ENCODE results near the gene TBCD.
A peak's percentile ranks its signal among the peaks of the same experiment; 100 is the strongest.
"Not testable (repeated sequence)": the region's sequence is repeated elsewhere in the genome, so short reads cannot be mapped to it uniquely, and the experiment has no call there.

TBCD gene

DNA sequence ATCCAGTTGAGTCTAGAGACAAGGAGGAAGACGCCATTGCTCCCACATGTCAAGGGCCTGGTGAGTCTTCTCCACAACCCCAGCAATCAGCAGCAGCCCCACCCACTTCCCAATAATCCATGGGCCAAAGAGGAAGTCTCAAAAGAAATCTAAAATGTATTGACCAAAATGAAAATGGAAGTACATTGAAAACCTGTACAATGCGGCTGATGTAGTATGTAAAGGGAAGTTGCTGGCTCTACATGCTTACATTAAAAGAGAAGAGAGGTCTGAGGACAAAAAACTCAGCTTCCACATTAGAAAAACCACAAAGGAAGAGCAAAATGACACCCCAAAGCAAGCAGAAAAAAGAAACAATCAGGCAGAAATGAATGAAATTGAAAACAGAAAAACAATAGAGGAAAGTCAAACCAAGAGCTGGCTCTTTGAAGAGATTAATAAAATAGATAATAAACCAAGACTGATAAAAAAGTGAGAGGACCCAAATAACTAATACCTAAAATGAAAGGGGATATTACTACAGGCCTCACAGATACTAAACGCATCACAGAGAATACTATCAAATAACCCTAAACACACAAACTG is 227.0 kb downstream of the TBCD start:
- DNase-seq = no peak

DNA sequence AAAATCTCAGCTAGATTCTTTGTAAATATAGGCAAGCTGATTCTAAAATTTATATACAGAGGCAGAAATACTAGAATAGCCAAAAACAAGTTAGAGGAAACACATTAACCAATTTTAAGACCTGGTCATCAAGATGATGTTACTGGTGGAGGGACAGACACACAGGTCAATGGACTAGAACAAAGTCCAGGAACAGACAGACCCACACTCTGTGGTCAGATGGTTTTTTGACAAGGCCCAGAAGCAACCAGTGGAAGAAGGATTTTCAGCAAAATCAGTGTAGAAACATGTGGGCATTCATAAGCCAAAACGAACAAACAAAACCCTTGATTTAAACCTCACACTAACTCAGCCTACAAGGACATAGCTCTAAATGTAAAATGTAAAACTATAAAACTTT is 227.9 kb downstream of the TBCD start:
- no peak for DNase-seq

DNA sequence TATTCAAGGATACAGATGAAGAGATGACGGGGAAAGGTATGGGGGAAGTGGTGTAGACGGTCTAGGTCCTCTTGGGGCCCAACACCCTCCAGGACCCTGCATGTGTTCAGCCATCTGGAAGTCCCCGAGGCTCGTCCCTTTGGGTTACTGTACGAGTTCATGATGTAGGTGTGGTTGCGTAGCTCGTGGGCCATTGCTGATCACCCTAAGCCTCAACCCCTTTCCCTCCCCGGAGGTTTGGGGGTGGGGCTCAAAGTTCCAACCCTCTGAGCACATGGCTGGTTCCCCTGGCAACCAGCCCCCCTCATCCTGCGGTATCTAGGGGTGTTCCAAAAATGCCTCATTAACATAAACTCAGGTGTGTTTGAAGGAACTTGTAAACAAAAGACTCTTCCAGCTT is 228.8 kb downstream of the TBCD start:
- DNase-seq = no peak

DNA sequence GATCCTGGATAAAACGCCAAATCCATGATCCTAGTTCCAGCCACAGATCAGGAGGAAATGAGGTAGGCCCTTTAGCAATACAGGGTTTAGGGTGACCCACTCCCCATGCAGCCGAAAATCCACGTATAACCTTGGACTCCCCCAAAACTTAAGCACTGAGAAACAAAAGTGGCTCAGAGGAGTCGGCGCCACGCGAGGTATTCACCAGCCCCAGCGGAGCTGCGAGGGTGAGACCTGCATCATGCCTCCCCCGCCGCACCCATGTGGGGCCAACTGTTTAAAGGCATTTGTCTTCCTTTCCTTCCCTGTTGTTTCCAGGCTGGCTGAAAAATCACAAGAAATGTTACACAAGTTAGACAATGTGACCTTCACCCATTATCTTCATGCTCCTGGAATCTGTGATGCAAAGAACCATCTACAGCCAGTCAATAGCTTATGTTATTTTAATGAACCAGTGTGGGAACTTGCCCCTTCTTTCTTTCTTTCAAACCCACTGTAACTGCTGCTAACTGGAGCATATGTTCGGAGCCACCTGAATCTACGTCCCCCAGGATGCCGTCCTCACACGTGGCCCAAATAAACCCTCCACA is 229.4 kb downstream of the TBCD start:
- DNase-seq = no peak

DNA sequence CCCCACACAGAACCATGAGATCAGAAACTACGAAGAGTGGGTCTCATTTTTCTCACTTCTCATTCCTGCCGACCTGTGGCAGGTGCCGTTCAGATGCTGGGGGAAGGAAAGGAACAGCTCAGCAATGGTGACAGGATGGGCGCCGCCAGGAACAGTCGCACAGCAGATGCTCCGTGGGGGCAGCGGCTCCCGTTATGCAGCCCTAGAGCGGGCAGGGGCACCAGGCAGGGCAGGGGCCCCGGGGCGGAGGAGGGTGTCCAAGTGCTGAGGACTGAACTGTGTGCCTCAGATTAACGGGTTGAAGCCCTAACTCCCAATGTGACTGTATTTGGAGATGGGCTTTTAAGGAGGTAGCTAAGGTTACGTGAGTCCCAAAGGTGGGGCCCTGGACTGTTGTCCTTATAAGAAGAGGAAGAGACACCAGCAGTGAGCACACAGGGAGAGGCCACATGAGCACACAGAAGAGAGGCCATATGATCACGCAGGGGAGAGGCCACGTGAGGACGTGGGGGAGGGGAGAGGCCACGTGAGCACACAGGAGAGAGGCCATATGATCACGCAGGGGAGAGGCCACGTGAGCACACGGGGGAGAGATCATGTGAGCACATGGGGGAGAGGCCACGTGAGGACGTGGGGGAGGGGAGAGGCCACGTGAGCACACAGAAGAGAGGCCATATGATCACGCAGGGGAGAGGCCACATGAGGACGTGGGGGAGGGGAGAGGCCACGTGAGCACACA is 231.8 kb downstream of the TBCD start:
- DNase-seq = no peak

DNA sequence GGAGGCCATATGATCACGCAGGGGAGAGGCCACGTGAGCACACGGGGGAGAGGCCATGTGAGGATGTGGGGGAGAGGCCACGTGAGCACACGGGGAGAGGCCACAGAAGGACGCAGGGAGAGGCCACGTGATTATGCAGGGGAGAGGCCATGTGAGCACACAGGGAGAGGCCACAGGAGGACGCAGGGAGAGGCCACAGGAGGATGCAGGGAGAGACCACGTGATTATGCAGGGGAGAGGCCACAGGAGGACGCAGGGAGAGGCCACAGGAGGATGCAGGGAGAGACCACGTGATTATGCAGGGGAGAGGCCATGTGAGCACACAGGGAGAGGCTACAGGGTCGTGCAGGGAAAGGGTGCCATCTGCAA is 232.4 kb downstream of the TBCD start:
- DNase-seq = not testable (repeated sequence)

DNA sequence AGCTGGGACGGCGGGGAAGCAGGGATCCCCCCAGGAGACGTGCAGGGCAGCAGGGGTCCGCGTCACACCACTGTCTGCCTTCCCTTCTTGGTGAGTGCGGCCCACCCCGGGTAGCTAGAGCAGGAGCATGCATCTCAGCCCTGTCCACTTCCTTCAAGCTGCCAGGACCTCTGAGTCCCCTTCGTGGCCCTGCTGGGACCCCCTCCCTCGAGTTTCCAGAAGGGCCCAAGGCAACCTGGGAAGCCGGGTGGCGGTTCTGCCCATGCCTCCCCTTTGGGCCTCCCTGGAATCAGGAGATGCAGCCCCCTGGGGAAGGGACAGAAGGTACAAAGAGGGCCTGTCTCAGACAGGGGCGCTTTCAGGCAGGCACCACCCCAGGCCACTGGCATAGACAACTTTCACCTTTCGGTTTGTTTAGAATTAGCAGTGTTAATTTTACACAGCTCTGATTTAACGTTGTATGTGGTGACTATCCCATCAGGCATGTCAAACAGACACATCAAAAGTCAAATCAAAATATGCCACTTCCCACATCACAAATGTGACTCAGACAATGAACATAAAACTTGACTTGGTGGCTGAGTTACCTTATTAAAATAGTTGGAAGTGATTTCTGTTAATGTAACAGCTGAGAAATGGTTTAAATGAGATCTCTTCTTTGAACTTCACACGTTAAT is 233.0 kb downstream of the TBCD start:
- no peak for DNase-seq

DNA sequence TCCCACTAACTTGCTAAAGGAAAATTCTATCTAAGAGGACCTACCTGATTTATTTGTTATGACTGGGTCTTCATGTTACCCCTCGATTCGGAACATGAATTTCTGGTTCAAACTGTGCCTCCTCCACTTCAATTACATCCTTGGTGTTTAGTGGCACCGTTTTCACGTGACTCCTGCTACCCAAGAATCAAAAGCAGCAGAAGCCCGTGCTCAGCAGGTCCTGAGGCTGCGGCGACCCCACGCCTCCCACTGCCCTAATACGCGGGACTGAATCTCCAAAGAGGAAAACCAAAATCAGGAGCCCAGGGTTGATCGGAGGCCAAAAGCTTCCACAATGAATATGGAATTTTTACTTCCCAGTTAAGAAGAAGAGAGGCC is 233.6 kb downstream of the TBCD start:
- DNase-seq = no peak

DNA sequence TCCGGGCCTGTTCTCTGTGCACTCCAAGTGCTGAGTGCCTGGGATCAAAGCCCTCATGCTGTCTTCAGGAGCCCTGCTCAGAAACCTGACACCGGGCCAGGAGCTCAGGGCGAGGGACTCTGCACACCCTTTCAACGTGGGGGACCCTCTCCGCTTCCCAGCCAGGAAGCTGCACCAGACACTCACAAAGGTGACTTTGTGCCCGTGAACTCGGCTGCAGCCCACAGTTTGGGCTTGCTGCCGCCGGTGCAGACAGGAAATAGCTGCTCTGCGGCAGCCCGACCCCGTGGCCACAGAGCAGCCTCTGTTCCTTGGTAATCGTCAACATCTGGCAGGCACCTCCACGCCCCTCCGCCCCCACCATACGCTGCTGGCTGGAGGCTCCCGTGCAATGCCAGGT is 234.1 kb downstream of the TBCD start:
- DNase-seq = peak; percentile 83

DNA sequence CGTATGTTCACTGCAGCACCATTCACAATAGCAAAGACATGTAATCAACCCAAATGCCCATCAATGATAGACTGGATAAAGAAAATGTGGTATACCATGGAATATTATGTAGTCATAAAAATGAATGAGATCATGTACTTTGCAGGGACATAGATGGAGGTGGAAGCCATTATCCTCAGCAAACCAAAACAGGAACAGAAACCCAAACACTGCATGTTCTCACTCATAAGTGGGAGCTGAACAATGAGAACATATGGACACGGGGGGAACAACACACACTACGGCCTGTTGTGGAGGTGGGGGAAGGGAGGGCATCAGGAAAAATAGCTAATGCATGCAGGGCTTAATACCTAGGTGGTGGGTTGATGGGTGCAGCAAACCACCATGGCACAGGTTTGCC is 237.2 kb downstream of the TBCD start:
- not testable (repeated sequence) for DNase-seq

DNA sequence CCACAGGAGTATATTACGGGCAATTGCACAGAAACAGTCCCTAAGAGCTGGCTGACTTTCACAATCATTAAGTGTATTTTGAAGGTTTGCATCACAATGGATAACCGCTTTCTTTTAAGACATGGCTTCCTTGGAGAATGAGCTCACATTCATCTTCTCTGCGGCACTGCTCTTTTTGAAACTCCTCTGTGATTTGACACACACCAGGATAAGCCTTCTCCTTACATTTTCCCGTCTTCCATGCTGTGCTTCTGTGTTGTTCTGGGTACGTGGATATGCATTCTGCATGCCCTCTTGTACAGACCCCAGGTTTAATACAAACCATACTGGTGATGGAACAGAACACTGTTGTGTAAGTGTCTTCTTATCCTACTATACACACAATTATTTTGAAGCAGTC is 238.0 kb downstream of the TBCD start:
- no peak for DNase-seq

DNA sequence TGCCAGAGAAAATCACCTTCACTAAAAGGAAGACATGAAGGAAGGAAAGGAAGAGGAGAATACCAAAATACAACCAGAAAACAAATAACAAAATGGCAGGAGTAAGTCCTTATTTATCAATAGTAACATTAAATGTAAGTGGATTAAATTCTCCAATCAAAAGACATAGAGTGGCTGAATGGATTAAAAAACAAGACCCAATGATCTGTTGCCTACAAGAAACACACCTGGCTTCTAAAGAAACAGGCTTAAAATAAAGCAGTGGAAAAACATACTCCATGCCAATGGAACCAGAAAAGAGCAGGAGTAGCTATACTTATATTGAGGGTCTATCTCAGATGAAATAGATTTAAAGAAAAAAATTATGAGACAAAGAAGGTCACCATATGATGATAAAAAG is 241.1 kb downstream of the TBCD start:
- DNase-seq = no peak
